Activated CD4-positive, alpha-beta memory T cell treated with anti-CD3 and anti-CD28 coated beads, Interleukin-2, amount 10 ng/mL, durations not matched to agents 7 days and 5 days (primary cell): ENCODE results near the gene TRMT11. TPM values are rescaled to one million over a fixed set of nuclear protein-coding genes. Genes with fewer than 3 reads are reported as not detected.

ENCODE experiments used
- CTCF ChIA-PET: fragments of 350-600 bp; sonication (Branson Sonifier 250); formaldehyde crosslinking; loops from one replicate; lab custom pipeline; 2021; ENCODE audit warnings: antibody characterized with exemption, inconsistent platforms; lab: Charles Lee
- POLR2A ChIA-PET: fragments of 350-600 bp; sonication (Branson Sonifier 250); formaldehyde crosslinking; loops from one replicate; lab custom pipeline; 2021; ENCODE audit warnings: antibody characterized with exemption; lab: Charles Lee
- DNase-seq: peaks from one replicate; pipeline ENCODE4 v3.0.0-alpha.2; 2020
- H3K27ac Mint-ChIP-seq: one replicate; pipeline ENCODE4 v1.8.0; 2021; ENCODE audit warnings: mild to moderate bottlenecking, mixed read lengths
- H3K27me3 Mint-ChIP-seq: one replicate; pipeline ENCODE4 v1.8.0; 2021; ENCODE audit warnings: mixed read lengths
- H3K36me3 Mint-ChIP-seq: one replicate; pipeline ENCODE4 v1.8.0; 2021; ENCODE audit warnings: low read depth, mixed read lengths
- H3K4me1 Mint-ChIP-seq: one replicate; pipeline ENCODE4 v1.8.0; 2021; ENCODE audit warnings: mixed read lengths
- H3K4me3 Mint-ChIP-seq: one replicate; pipeline ENCODE4 v1.8.0; 2021; ENCODE audit warnings: mild to moderate bottlenecking, mixed read lengths
- H3K9me3 Mint-ChIP-seq: one replicate; pipeline ENCODE4 v1.8.0; 2021; ENCODE audit warnings: mixed read lengths
- total RNA-seq, 2 experiments: library from RNA; stranded (reverse); gene quantifications; one replicate each; pipeline ENCODE4 v1.2.3, GENCODE V29; 2021

TRMT11 gene
- total RNA-seq, 2 experiments from 2014 or later = 17.6 to 19.2 TPM

- no peak for DNase-seq
- H3K27ac Mint-ChIP-seq = no peak overlapping the region
- no peaks in the 10 kb centered on the region for H3K27me3 Mint-ChIP-seq
- H3K36me3 Mint-ChIP-seq = no peaks in the 10 kb centered on the region
- H3K9me3 Mint-ChIP-seq = no peaks in the 10 kb centered on the region
- H3K4me1 Mint-ChIP-seq = no peaks in the 10 kb centered on the region
- POLR2A ChIA-PET = no interaction called here
- CTCF ChIA-PET = no interaction called here
- no peak overlapping the region for H3K4me3 Mint-ChIP-seq
These were observed 89.2 kb downstream of the TRMT11 start for GRCh38 chr6:126075335-126076071.

GRCh38 chr6:126076992-126077664 is 90.8 kb downstream of the TRMT11 start:
- no peaks in the 10 kb centered on the region for H3K36me3 Mint-ChIP-seq
- H3K4me1 Mint-ChIP-seq = no peaks in the 10 kb centered on the region
- no peaks in the 10 kb centered on the region for H3K9me3 Mint-ChIP-seq
- H3K27me3 Mint-ChIP-seq = no peaks in the 10 kb centered on the region
- H3K4me3 Mint-ChIP-seq = no peak overlapping the region
- no peak for DNase-seq
- no peak overlapping the region for H3K27ac Mint-ChIP-seq
- CTCF ChIA-PET = no interaction called here
- POLR2A ChIA-PET = no interaction called here

- POLR2A ChIA-PET = no interaction called here
- Mint-ChIP-seq H3K4me1 (no peaks in the 10 kb centered on the region), H3K27me3 (no peaks in the 10 kb centered on the region), H3K4me3 (no peak overlapping the region), H3K27ac (no peak overlapping the region), H3K9me3 (no peaks in the 10 kb centered on the region), H3K36me3 (no peaks in the 10 kb centered on the region)
- CTCF ChIA-PET = no interaction called here
- no peak for DNase-seq
These were observed 91.8 kb downstream of the TRMT11 start for GRCh38 chr6:126077810-126078776.

DNA sequence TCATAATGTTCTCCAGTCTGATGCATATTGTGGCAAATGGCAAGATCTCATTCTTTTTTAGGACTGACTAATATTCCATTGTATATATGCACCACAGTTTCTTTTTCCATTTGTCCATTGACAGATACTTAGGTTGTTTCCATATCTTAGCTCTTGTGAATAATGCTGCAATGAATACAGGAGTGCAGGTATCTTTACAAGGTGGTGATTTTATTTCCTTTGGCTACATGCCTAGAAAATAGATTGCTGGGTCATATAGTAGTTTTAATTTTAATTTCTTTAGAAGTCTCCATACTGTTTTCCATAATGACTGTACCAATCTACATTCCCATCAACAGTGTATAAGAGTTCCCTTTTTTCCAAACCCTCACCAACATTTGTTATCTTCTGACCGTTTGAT is 97.5 kb downstream of the TRMT11 start:
- Mint-ChIP-seq H3K27me3 (no peaks in the 10 kb centered on the region), H3K36me3 (no peaks in the 10 kb centered on the region), H3K27ac (no peak overlapping the region), H3K9me3 (no peaks in the 10 kb centered on the region), H3K4me3 (no peak overlapping the region), H3K4me1 (peaks cover 10% of the 10 kb centered on the region)
- POLR2A ChIA-PET = no interaction called here
- CTCF ChIA-PET = no interaction called here
- DNase-seq = no peak

DNA sequence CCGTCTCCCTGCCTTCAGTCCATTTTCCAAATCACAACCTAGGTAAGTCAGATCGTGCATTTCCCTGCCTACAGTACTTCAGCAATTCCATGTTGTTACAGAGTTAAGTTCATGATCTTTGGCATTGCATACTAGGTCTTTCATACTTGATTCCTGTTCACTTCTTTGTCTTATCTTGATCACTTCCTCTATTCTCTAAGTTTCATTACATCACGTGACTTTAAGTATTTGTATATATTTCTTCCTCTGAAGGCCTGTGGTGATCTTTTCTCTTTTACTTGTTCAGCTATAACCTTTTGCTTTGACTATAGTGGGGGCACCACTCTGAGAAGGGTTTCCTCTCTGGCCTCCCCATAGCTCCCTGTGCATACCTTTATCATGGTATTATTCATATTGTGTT is 100.2 kb downstream of the TRMT11 start:
- H3K4me3 Mint-ChIP-seq = no peak overlapping the region
- H3K36me3 Mint-ChIP-seq = no peaks in the 10 kb centered on the region
- no peak for DNase-seq
- ChIA-PET POLR2A (no interaction called here), CTCF (no interaction called here)
- peaks cover 10% of the 10 kb centered on the region for H3K4me1 Mint-ChIP-seq
- no peaks in the 10 kb centered on the region for H3K27me3 Mint-ChIP-seq
- H3K9me3 Mint-ChIP-seq = no peaks in the 10 kb centered on the region
- H3K27ac Mint-ChIP-seq = no peak overlapping the region

Other genes starting within 250 kb of the TRMT11 start
- not detected for gene HEY2, start 236.9 kb upstream of the TRMT11 start, total RNA-seq
- 10 to 100 TPM; 45.2 to 49.9 TPM for gene NCOA7, start 195.6 kb upstream of the TRMT11 start, total RNA-seq
- 10 to 100 TPM; 11.0 to 11.7 TPM for gene HINT3, start 29.8 kb upstream of the TRMT11 start, total RNA-seq